ENCODE results near the gene CSTA. TPM values are rescaled to one million over a fixed set of nuclear protein-coding genes. Genes with fewer than 3 reads are reported as not detected.

Gene CSTA
- total and polyA plus RNA-seq, 8 donors, result 4.6 to 1,479 (median 47.4) TPM; not detected in 4

DNA sequence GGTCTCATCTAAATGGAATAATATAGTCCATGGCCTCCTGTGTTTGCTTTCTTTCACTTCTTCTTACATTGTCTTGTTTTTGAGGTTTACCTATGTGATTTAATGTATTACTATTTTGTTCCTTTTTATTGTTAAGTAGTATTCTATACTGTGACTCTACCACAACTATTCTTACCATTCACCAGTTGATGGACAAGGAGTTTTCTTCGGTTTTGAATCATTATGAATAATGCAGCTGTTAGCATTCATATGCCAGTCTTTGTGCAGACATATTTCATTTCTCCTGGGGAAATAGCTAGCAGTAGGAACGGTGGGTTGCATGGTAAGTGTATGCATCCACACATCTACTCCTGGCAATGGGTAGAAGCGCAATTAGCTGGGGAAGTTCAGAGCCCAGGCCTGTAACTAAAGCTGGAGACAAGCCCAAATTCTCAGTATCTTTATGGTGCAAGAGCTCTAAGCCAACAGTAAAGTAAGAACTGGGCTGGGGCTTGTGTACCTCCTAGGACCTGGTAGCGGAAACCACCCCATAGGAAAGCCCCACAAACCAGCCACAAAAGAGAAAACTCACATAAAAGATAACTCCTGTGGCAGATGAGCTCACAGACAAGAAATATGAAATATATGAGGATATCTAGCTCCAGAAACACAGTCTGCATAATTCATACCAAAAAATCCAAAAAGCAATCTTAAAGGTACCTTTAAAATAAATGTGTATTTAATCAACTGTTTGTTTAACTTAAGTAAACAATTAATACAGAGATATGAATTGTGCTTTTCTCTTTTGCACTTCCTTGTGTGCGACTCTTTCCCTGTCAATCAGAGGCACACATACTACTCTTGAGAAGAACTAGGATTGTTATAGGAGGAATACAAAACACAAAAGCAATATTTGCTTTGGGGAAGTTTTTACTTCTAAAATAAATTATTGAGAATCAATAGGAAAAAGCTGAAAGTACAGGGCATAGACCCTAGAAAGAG lies 2.7 kb upstream of the CSTA start:
- DNase-seq, result peak in 1 of 2 donors; percentile 53
- H3K4me1 ChIP-seq, result peaks cover 0 to 14% (median 7%) of the 10 kb centered on the region in 4 donors
- no peaks in the 10 kb centered on the region for H3K27me3 ChIP-seq
- intact Hi-C loops (cut with DNase I; ENCODE audit: low total_unique reads), result no loop called here
- TF ChIP-seq EP300 (IDR thresholded peaks at IDR 0.05) (no peak), POLR2AphosphoS5 (IDR thresholded peaks at IDR 0.05) (no peak), POLR2A (IDR thresholded peaks at IDR 0.05) (no peak)
- TF ChIP-seq, protein P1, sequence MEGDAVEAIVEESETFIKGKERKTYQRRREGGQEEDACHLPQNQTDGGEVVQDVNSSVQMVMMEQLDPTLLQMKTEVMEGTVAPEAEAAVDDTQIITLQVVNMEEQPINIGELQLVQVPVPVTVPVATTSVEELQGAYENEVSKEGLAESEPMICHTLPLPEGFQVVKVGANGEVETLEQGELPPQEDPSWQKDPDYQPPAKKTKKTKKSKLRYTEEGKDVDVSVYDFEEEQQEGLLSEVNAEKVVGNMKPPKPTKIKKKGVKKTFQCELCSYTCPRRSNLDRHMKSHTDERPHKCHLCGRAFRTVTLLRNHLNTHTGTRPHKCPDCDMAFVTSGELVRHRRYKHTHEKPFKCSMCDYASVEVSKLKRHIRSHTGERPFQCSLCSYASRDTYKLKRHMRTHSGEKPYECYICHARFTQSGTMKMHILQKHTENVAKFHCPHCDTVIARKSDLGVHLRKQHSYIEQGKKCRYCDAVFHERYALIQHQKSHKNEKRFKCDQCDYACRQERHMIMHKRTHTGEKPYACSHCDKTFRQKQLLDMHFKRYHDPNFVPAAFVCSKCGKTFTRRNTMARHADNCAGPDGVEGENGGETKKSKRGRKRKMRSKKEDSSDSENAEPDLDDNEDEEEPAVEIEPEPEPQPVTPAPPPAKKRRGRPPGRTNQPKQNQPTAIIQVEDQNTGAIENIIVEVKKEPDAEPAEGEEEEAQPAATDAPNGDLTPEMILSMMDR (IDR thresholded peaks at IDR 0.05), result no peak
- 46 to 59% (median 53%) methylated on average over 5 of the region's 5 CpGs for WGBS, 5 donors
- peak overlapping the region in 4 of 5 donors; percentile 22 to 45 (median 34) for H3K27ac ChIP-seq
- H3K36me3 ChIP-seq, result no peaks in the 10 kb centered on the region
- H3K9me3 ChIP-seq, result peaks cover 0 to 4% (median 0%) of the 10 kb centered on the region in 4 donors
- H3K4me3 ChIP-seq, result no peak overlapping the region

DNA sequence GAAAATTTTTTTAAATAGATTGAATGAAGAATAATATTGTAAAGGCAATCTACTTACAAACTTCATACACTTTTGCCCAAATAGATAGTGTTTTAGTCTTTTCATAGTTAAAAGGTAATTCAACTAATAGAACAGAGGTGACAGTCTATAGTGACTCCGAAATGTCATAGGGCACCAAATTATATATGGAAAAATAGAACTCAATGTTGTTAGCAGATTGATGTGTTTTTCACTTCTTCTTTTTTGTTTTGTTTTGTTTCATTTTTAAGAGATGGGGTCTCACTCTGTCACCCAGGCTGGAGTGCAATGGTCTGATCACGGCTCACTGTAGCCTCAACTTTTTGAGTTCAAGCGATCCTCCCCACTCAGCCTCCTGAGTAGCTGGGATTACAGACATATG lies 721 bp downstream of the CSTA start:
- Histone ChIP-seq H3K27ac (peak overlapping the region in 1 of 5 donors; percentile 27), H3K4me3 (no peak overlapping the region), H3K36me3 (no peaks in the 10 kb centered on the region), H3K9me3 (no peaks in the 10 kb centered on the region), H3K27me3 (no peaks in the 10 kb centered on the region), H3K4me1 (peaks cover 0 to 14% (median 7%) of the 10 kb centered on the region in 4 donors)
- intact Hi-C loops (cut with DNase I; ENCODE audit: low total_unique reads), result no loop called here
- no peak for DNase-seq
- TF ChIP-seq EP300 (IDR thresholded peaks at IDR 0.05) (no peak), POLR2A (IDR thresholded peaks at IDR 0.05) (no peak), POLR2AphosphoS5 (IDR thresholded peaks at IDR 0.05) (no peak)
- TF ChIP-seq, protein P1 (IDR thresholded peaks at IDR 0.05), result no peak
- WGBS, 5 donors, result 91 to 96% (median 94%) methylated on average over 3 of the region's 3 CpGs

DNA sequence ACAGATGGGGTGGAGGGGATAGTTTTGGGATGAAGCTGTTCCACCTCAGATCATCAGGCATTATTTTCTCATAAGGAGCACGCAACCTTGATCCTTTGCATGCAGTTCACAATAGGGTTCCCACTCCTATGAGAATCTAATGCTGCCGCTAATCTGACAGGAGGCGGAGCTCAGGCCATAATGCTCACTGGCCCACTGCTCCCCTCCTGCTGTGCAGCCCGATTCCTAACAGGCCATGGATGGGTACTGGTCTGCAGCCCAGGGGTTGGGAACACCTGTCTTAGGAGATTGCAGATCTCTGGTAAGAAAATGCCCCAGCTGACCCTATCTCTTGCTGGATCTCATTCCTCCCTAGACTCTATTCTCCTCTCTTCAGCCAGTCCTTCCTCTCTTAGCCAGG lies 6.8 kb downstream of the CSTA start:
- peaks cover 0 to 11% (median 0%) of the 10 kb centered on the region in 3 donors for H3K27me3 ChIP-seq
- no peaks in the 10 kb centered on the region for H3K4me1 ChIP-seq
- DNase-seq, result no peak
- H3K36me3 ChIP-seq, result no peaks in the 10 kb centered on the region
- no peak overlapping the region for H3K4me3 ChIP-seq
- TF ChIP-seq, protein P1 (IDR thresholded peaks at IDR 0.05), result no peak
- TF ChIP-seq POLR2AphosphoS5 (IDR thresholded peaks at IDR 0.05) (no peak), POLR2A (IDR thresholded peaks at IDR 0.05) (no peak), EP300 (IDR thresholded peaks at IDR 0.05) (no peak)
- 67 to 86% (median 78%) methylated on average over 4 of the region's 4 CpGs for WGBS, 5 donors
- intact Hi-C loops (cut with DNase I; ENCODE audit: low total_unique reads), result no loop called here
- no peaks in the 10 kb centered on the region for H3K9me3 ChIP-seq
- no peak overlapping the region for H3K27ac ChIP-seq

DNA sequence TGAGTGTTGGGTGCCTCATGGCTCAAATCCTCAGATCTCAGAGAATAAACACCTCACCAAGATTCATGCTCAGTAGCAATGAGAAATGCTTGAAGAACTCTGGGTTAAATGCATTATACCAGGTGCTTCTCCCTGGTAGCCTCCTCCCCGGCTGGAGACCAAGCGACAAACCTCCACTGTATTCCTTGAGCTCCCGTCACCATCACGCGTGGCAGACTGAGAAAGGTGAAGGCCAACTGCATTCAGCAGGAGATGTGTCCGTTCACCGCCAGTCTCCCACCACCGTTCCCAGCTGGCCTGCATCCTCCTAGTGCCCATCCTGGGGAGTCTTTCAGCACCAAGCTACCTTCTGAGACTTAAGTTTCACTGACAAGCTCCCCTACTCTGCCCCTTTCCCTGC lies 7.5 kb downstream of the CSTA start:
- Histone ChIP-seq H3K27me3 (peaks cover 0 to 11% (median 0%) of the 10 kb centered on the region in 3 donors), H3K4me3 (no peak overlapping the region), H3K36me3 (no peaks in the 10 kb centered on the region), H3K4me1 (no peaks in the 10 kb centered on the region), H3K9me3 (no peaks in the 10 kb centered on the region), H3K27ac (no peak overlapping the region)
- intact Hi-C loops (cut with DNase I; ENCODE audit: low total_unique reads), result no loop called here
- TF ChIP-seq POLR2A (IDR thresholded peaks at IDR 0.05) (no peak), EP300 (IDR thresholded peaks at IDR 0.05) (no peak)
- TF ChIP-seq, protein P1 (IDR thresholded peaks at IDR 0.05), result no peak
- 75 to 96% (median 94%) methylated on average over 6 to 8 of the region's 8 CpGs for WGBS, 5 donors
- DNase-seq, result no peak

Measured in stomach (tissue), 9 donors.